Measurements from ENCODE around the gene HPCAL1. TPM values are rescaled to one million over a fixed set of nuclear protein-coding genes. Genes with fewer than 3 reads are reported as not detected.

The HPCAL1 gene
- total and polyA plus RNA-seq, 7 experiments from 2014 or later, result 44.9 to 137 (median 89.2) TPM

GRCh38 chr2:10422732-10423399, 120.2 kb downstream of the HPCAL1 start:
- peaks cover 0 to 47% (median 9%) of the 10 kb centered on the region in 5 donors for H3K36me3 Mint-ChIP-seq

DNA sequence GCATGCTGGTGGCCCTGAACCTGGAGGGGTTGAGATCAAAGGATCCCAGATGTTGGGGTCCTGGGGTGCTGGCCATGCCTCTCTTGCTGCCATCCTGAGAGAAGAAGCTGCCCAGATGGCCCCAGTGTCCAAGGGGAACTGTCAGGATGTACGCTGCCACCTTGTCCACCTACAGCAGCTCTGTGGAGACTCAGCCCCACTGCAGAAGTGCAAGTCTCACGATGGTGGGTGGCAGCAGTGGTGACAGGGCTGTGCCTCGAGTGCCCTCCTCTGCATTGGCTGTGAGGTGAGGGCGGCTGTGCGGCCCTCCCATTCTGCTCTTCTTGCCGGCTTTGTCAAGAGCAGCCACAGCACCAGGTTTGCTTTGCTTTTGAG, 120.7 kb downstream of the HPCAL1 start:
- Histone ChIP-seq H3K4me1 (ENCODE audit: control insufficient read depth in 2 of 2, insufficient read depth in 2 of 2, low read length in 2 of 2) (no peaks in the 10 kb centered on the region), H3K36me3 (ENCODE audit: control insufficient read depth in 2 of 3, insufficient read depth in 3 of 3, low read length in 3 of 3) (peaks cover 0 to 93% (median 10%) of the 10 kb centered on the region in 3 experiments), H3K27me3 (ENCODE audit: control insufficient read depth in 2 of 2, insufficient read depth in 2 of 2, low read length in 2 of 2) (no peaks in the 10 kb centered on the region), H3K9me3 (ENCODE audit: control insufficient read depth in 2 of 3, low read length in 3 of 3) (no peaks in the 10 kb centered on the region), H3K27ac (ENCODE audit: low read depth, low read length) (no peak overlapping the region), H3K4me3 (ENCODE audit: low read length) (no peak overlapping the region)
- Mint-ChIP-seq H3K36me3 (peaks cover 0 to 47% (median 9%) of the 10 kb centered on the region in 5 donors), H3K4me1 (no peaks in the 10 kb centered on the region), H3K27ac (no peak overlapping the region), H3K4me3 (no peak overlapping the region), H3K9me3 (no peaks in the 10 kb centered on the region), H3K27me3 (no peaks in the 10 kb centered on the region)
- ChIA-PET CTCF (no interaction called here), POLR2A (no interaction called here)
- intact Hi-C loops (cut with micrococcal nuclease), result no loop called here
- ATAC-seq (no peak), DNase-seq (no peak)

More at GRCh38 chr2:10422732-10423399, 120.2 kb downstream of the HPCAL1 start:
- Mint-ChIP-seq H3K9me3 (no peaks in the 10 kb centered on the region), H3K4me1 (no peaks in the 10 kb centered on the region), H3K27ac (no peak overlapping the region), H3K4me3 (no peak overlapping the region), H3K27me3 (no peaks in the 10 kb centered on the region)
- no peak overlapping the region for H3K27ac ChIP-seq (ENCODE audit: low read depth, low read length)
- no peak overlapping the region for H3K4me3 ChIP-seq (ENCODE audit: low read length)
- no peaks in the 10 kb centered on the region for H3K4me1 ChIP-seq (ENCODE audit: control insufficient read depth in 2 of 2, insufficient read depth in 2 of 2, low read length in 2 of 2)
- no peak for DNase-seq
- intact Hi-C loops (cut with micrococcal nuclease), result no loop called here
- H3K27me3 ChIP-seq (ENCODE audit: control insufficient read depth in 2 of 2, insufficient read depth in 2 of 2, low read length in 2 of 2), result no peaks in the 10 kb centered on the region
- no peak for ATAC-seq
- no peaks in the 10 kb centered on the region for H3K9me3 ChIP-seq (ENCODE audit: control insufficient read depth in 2 of 3, low read length in 3 of 3)
- CTCF ChIA-PET, result no interaction called here
- POLR2A ChIA-PET, result interaction anchor here (0.5 kb wide), 1 partner anchor 39 kb away, joined by 3 read pairs; no protein-coding TSS in a partner anchor
- peaks cover 0 to 88% (median 10%) of the 10 kb centered on the region in 3 experiments for H3K36me3 ChIP-seq (ENCODE audit: control insufficient read depth in 2 of 3, insufficient read depth in 3 of 3, low read length in 3 of 3)

DNA sequence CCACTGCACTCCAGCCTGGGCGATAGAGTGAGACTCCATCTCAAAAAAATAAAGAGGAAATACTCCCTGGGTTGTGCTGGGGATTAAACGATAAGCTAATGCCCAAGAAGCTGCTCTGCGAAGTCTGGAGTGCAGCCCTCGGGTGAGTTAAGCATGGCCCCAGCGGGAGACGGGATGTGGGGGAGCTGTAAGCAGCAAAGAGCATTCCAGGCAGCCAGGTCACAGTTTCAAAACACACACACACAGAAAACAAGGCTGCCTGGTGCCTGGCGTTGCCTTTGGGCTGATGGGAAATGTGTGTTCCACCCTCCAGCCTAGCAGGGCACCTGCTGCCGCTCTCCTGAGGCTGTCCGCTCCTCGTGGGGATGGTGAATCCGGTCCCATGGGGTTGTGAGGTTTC, 121.3 kb downstream of the HPCAL1 start:
- H3K36me3 Mint-ChIP-seq, result peaks cover 0 to 47% (median 9%) of the 10 kb centered on the region in 5 donors
- ChIA-PET CTCF (no interaction called here), POLR2A (no interaction called here)
- no peak overlapping the region for H3K4me3 Mint-ChIP-seq
- H3K27ac Mint-ChIP-seq, result no peak overlapping the region
- no peaks in the 10 kb centered on the region for H3K9me3 Mint-ChIP-seq
- Histone ChIP-seq H3K9me3 (ENCODE audit: control insufficient read depth in 2 of 3, low read length in 3 of 3) (no peaks in the 10 kb centered on the region), H3K27ac (ENCODE audit: low read depth, low read length) (no peak overlapping the region), H3K27me3 (ENCODE audit: control insufficient read depth in 2 of 2, insufficient read depth in 2 of 2, low read length in 2 of 2) (no peaks in the 10 kb centered on the region), H3K4me3 (ENCODE audit: low read length) (no peak overlapping the region), H3K4me1 (ENCODE audit: control insufficient read depth in 2 of 2, insufficient read depth in 2 of 2, low read length in 2 of 2) (no peaks in the 10 kb centered on the region), H3K36me3 (ENCODE audit: control insufficient read depth in 2 of 3, insufficient read depth in 3 of 3, low read length in 3 of 3) (peaks cover 0 to 95% (median 10%) of the 10 kb centered on the region in 3 experiments)
- intact Hi-C loops (cut with micrococcal nuclease), result no loop called here
- peaks cover 0 to 3% (median 0%) of the 10 kb centered on the region in 7 donors for H3K4me1 Mint-ChIP-seq
- DNase-seq (no peak), ATAC-seq (no peak)
- H3K27me3 Mint-ChIP-seq, result no peaks in the 10 kb centered on the region

DNA sequence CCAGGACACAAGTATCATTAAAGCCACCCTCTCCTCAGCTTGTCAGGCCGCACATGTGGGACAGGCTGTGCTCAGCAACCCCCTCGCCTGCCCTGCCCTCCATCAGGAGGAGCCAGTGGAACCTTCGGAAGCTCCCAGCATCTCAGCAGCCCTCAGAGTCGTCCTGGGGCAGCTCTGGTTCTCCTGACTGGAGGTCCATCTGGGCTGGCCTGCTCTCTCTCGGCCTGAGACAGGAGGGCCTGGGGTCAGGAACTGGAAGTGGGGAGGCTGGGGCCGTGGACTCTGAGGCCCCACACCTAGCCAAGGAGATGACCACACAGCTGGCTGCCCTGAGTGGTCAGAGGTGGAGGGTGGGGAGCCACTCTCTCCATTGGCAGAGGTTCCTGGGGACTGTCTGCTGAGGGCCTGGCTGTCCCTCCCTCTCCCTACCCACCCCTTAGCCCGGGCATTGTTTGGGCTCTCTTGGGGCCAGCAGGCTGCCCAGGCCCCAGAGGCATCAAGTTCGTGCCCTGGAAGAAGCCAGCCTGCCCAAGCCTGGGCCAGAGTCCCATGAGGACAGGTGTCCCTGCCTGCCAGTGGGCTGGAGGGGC, 122.3 kb downstream of the HPCAL1 start:
- intact Hi-C loops (cut with micrococcal nuclease), result no loop called here
- no peak for ATAC-seq
- no peak overlapping the region for H3K4me3 ChIP-seq (ENCODE audit: low read length)
- H3K4me1 ChIP-seq (ENCODE audit: control insufficient read depth in 2 of 2, insufficient read depth in 2 of 2, low read length in 2 of 2), result no peaks in the 10 kb centered on the region
- H3K9me3 Mint-ChIP-seq, result no peaks in the 10 kb centered on the region
- H3K4me3 Mint-ChIP-seq, result no peak overlapping the region
- no peaks in the 10 kb centered on the region for H3K27me3 Mint-ChIP-seq
- no peak overlapping the region for H3K27ac Mint-ChIP-seq
- CTCF ChIA-PET, result interaction anchor here (1.6 kb wide), 1 partner anchor 10 kb away, joined by 10 read pairs; no protein-coding TSS in a partner anchor
- H3K36me3 ChIP-seq (ENCODE audit: control insufficient read depth in 2 of 3, insufficient read depth in 3 of 3, low read length in 3 of 3), result peaks cover 0 to 85% (median 10%) of the 10 kb centered on the region in 3 experiments
- H3K27me3 ChIP-seq (ENCODE audit: control insufficient read depth in 2 of 2, insufficient read depth in 2 of 2, low read length in 2 of 2), result no peaks in the 10 kb centered on the region
- POLR2A ChIA-PET, result no interaction called here
- peaks cover 0 to 3% (median 0%) of the 10 kb centered on the region in 7 donors for H3K4me1 Mint-ChIP-seq
- peaks cover 0 to 38% (median 3%) of the 10 kb centered on the region in 5 donors for H3K36me3 Mint-ChIP-seq
- no peak overlapping the region for H3K27ac ChIP-seq (ENCODE audit: low read depth, low read length)
- H3K9me3 ChIP-seq (ENCODE audit: control insufficient read depth in 2 of 3, low read length in 3 of 3), result no peaks in the 10 kb centered on the region
- DNase-seq, result no peak

GRCh38 chr2:10425699-10426098, 123.0 kb downstream of the HPCAL1 start:
- no peak for ATAC-seq
- no peaks in the 10 kb centered on the region for H3K4me1 ChIP-seq (ENCODE audit: control insufficient read depth in 2 of 2, insufficient read depth in 2 of 2, low read length in 2 of 2)
- CTCF ChIA-PET, result interaction anchor here (1.6 kb wide), 1 partner anchor 9 kb away, joined by 10 read pairs; no protein-coding TSS in a partner anchor

DNA sequence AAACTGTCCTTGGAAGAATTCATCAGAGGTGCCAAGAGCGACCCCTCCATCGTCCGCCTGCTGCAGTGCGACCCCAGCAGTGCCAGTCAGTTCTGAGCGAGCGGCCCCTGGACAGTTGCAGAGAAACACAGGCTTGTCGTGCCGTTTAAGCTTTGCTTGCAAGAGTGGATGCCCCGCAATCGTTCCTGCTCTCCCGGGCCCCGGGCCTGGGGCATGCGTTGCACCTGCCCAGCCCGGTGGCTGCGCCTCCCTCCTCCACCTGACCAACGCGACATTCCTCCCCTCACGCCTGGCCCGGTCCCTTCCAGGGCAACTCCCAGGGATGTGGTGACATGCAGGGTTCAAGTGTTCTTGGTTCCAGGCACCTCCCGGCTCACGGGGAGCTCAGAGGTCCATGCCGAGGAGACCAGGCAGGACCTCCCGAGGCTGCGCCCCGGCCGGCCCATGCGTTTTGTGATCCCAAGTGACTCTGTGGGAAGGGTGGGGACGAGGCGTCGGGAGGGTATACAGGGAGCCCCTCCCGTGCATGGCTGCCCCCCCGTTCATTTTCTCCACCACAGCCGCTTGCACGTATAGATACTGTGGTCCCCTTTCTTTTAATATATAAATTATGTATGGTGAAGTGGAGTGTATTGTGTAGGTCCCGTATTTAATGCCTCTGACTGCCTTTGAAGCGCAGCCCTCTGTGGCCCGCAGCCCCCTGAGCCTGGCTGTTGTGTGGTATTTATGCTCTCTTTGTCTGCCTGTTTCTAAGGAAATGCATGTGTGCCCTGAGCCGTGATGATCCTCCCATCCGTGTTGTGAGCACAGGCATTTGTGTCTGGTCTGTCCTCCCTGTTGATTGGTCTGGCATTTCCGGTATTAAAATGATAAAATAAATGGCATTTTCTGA, 124.3 kb downstream of the HPCAL1 start:
- Histone ChIP-seq H3K9me3 (ENCODE audit: control insufficient read depth in 2 of 3, low read length in 3 of 3) (no peaks in the 10 kb centered on the region), H3K36me3 (ENCODE audit: control insufficient read depth in 2 of 3, insufficient read depth in 3 of 3, low read length in 3 of 3) (peaks cover 0 to 67% (median 8%) of the 10 kb centered on the region in 3 experiments), H3K27me3 (ENCODE audit: control insufficient read depth in 2 of 2, insufficient read depth in 2 of 2, low read length in 2 of 2) (peaks cover 0 to 2% of the 10 kb centered on the region in 2 donors), H3K27ac (ENCODE audit: low read depth, low read length) (no peak overlapping the region), H3K4me1 (ENCODE audit: control insufficient read depth in 2 of 2, insufficient read depth in 2 of 2, low read length in 2 of 2) (no peaks in the 10 kb centered on the region), H3K4me3 (ENCODE audit: low read length) (no peak overlapping the region)
- ATAC-seq (no peak), DNase-seq (no peak)
- Mint-ChIP-seq H3K4me1 (peaks cover 0 to 9% (median 3%) of the 10 kb centered on the region in 7 donors), H3K27ac (peak overlapping the region in 1 of 9 donors; percentile 43), H3K4me3 (no peak overlapping the region), H3K9me3 (no peaks in the 10 kb centered on the region), H3K36me3 (peaks cover 0 to 26% (median 3%) of the 10 kb centered on the region in 5 donors), H3K27me3 (peaks cover 0 to 1% (median 0%) of the 10 kb centered on the region in 5 donors)
- ChIA-PET POLR2A (no interaction called here), CTCF (no interaction called here)
- intact Hi-C loops (cut with micrococcal nuclease), result no loop called here

More at GRCh38 chr2:10425699-10426098, 123.0 kb downstream of the HPCAL1 start:
- Mint-ChIP-seq H3K4me1 (peaks cover 0 to 3% (median 0%) of the 10 kb centered on the region in 7 donors), H3K27me3 (no peaks in the 10 kb centered on the region), H3K4me3 (no peak overlapping the region), H3K9me3 (no peaks in the 10 kb centered on the region), H3K27ac (no peak overlapping the region), H3K36me3 (peaks cover 0 to 34% (median 3%) of the 10 kb centered on the region in 5 donors)
- no peak overlapping the region for H3K27ac ChIP-seq (ENCODE audit: low read depth, low read length)
- DNase-seq, result no peak
- no peak overlapping the region for H3K4me3 ChIP-seq (ENCODE audit: low read length)
- H3K9me3 ChIP-seq (ENCODE audit: control insufficient read depth in 2 of 3, low read length in 3 of 3), result no peaks in the 10 kb centered on the region
- H3K27me3 ChIP-seq (ENCODE audit: control insufficient read depth in 2 of 2, insufficient read depth in 2 of 2, low read length in 2 of 2), result no peaks in the 10 kb centered on the region
- peaks cover 0 to 79% (median 10%) of the 10 kb centered on the region in 3 experiments for H3K36me3 ChIP-seq (ENCODE audit: control insufficient read depth in 2 of 3, insufficient read depth in 3 of 3, low read length in 3 of 3)
- intact Hi-C loops (cut with micrococcal nuclease), result no loop called here
- POLR2A ChIA-PET, result no interaction called here
